ENCODE data around the gene PTPRCAP. TPM values are rescaled to one million over a fixed set of nuclear protein-coding genes. Genes with fewer than 3 reads are reported as not detected.

Gene PTPRCAP
- total RNA-seq, 1 donor from 2014 or later: 2.5 TPM

GRCh38 chr11:67420147-67420645, 17.3 kb downstream of the PTPRCAP start:
- no peak for DNase-seq (ENCODE audit: low read depth)
- no peak for TF ChIP-seq CTCF (IDR thresholded peaks at IDR 0.05; ENCODE audit: insufficient read depth, low read length, poor library complexity, severe bottlenecking)
- Histone ChIP-seq H3K27me3 (ENCODE audit: control insufficient read depth, insufficient read depth, low read length) (peaks cover 6% of the 10 kb centered on the region), H3K4me3 (ENCODE audit: low read depth, low read length) (peak overlapping the region; percentile 35), H3K36me3 (ENCODE audit: control insufficient read depth, insufficient read depth, low read length) (no peaks in the 10 kb centered on the region)

- no peak for TF ChIP-seq CTCF (IDR thresholded peaks at IDR 0.05; ENCODE audit: insufficient read depth, low read length, poor library complexity, severe bottlenecking)
- Histone ChIP-seq H3K4me3 (ENCODE audit: low read depth, low read length) (no peak overlapping the region), H3K36me3 (ENCODE audit: control insufficient read depth, insufficient read depth, low read length) (no peaks in the 10 kb centered on the region), H3K27me3 (ENCODE audit: control insufficient read depth, insufficient read depth, low read length) (peaks cover 13% of the 10 kb centered on the region)
- DNase-seq (ENCODE audit: low read depth): no peak
Measured at GRCh38 chr11:67419325-67420049, 18.0 kb downstream of the PTPRCAP start.

- H3K4me3 ChIP-seq (ENCODE audit: low read depth, low read length): no peak overlapping the region
- H3K27me3 ChIP-seq (ENCODE audit: control insufficient read depth, insufficient read depth, low read length): peaks cover 15% of the 10 kb centered on the region
- no peak for TF ChIP-seq CTCF (IDR thresholded peaks at IDR 0.05; ENCODE audit: insufficient read depth, low read length, poor library complexity, severe bottlenecking)
- no peaks in the 10 kb centered on the region for H3K36me3 ChIP-seq (ENCODE audit: control insufficient read depth, insufficient read depth, low read length)
- no peak for DNase-seq (ENCODE audit: low read depth)
Measured at GRCh38 chr11:67418476-67419281, 18.8 kb downstream of the PTPRCAP start.

GRCh38 chr11:67417425-67417824, 20.1 kb downstream of the PTPRCAP start:
- no peak for DNase-seq (ENCODE audit: low read depth)
- H3K36me3 ChIP-seq (ENCODE audit: control insufficient read depth, insufficient read depth, low read length): no peaks in the 10 kb centered on the region
- H3K4me3 ChIP-seq (ENCODE audit: low read depth, low read length): no peak overlapping the region
- no peak for TF ChIP-seq CTCF (IDR thresholded peaks at IDR 0.05; ENCODE audit: insufficient read depth, low read length, poor library complexity, severe bottlenecking)
- H3K27me3 ChIP-seq (ENCODE audit: control insufficient read depth, insufficient read depth, low read length): peaks cover 22% of the 10 kb centered on the region

GRCh38 chr11:67416416-67417335, 20.8 kb downstream of the PTPRCAP start:
- Histone ChIP-seq H3K27me3 (ENCODE audit: control insufficient read depth, insufficient read depth, low read length) (peaks cover 23% of the 10 kb centered on the region), H3K4me3 (ENCODE audit: low read depth, low read length) (no peak overlapping the region), H3K36me3 (ENCODE audit: control insufficient read depth, insufficient read depth, low read length) (no peaks in the 10 kb centered on the region)
- DNase-seq (ENCODE audit: low read depth): no peak
- TF ChIP-seq CTCF (IDR thresholded peaks at IDR 0.05; ENCODE audit: insufficient read depth, low read length, poor library complexity, severe bottlenecking): no peak
